IMR-90 (cell line): Measurements from ENCODE around the gene SPTLC2.

Experiments
- CEBPB ChIP-seq: IDR thresholded peaks from 2 replicates; pipeline ENCODE4 v1.6.1; 2012; ENCODE audit warnings: low read depth, low read length, improper control_type of control experiment
- CTCF ChIP-seq: conservative IDR thresholded peaks from 2 replicates; pipeline ENCODE4 v1.5.1; 2012; ENCODE audit warnings: mild to moderate bottlenecking, low read depth, low read length, improper control_type of control experiment
- FOS ChIP-seq: fragments of 150-350 bp; IDR thresholded peaks from 2 replicates; pipeline ENCODE4 v1.6.1; 2016; ENCODE audit warnings: low read depth, low read length
- MAZ ChIP-seq: IDR thresholded peaks from 2 replicates; pipeline ENCODE4 v1.6.1; 2012; ENCODE audit warnings: low read depth, mild to moderate bottlenecking, low read length, improper control_type of control experiment, moderate library complexity, borderline replicate concordance
- POLR2A ChIP-seq: IDR thresholded peaks from 2 replicates; pipeline ENCODE4 v1.6.1; 2012; ENCODE audit warnings: mild to moderate bottlenecking, low read depth, low read length
- RFX5 ChIP-seq: IDR thresholded peaks from 2 replicates; pipeline ENCODE4 v1.8.0; 2012; ENCODE audit warnings: low read depth, mild to moderate bottlenecking, low read length, moderate library complexity

GRCh38 chr14:77529213-77529612 is 87.2 kb downstream of the SPTLC2 start:
- TF ChIP-seq FOS (no peak), CEBPB (no peak), CTCF (no peak), MAZ (no peak), POLR2A (no peak), RFX5 (no peak)
